GM23338 (cell line): ENCODE measurements around the gene NRAS. TPM values are rescaled to one million over a fixed set of nuclear protein-coding genes. Genes with fewer than 3 reads are reported as not detected.

ENCODE experiments used
- ATAC-seq: fragments of 200-7000 bp; cut with Tn5 transposase; 3 replicates; pipeline ENCODE4 v1.9.1; 2020
- DNase-seq: peaks from one replicate; pipeline ENCODE4 v3.0.0-alpha.2; 2015; ENCODE audit warnings: low spot score
- H2AFZ ChIP-seq: fragments of 200-600 bp; sonication (generic); 2 replicates; pipeline ENCODE4 v1.8.0; 2016; ENCODE audit warnings: antibody characterized with exemption, mild to moderate bottlenecking, moderate library complexity
- H3F3A ChIP-seq: fragments of 200-600 bp; sonication (generic); replicated peaks from 2 replicates; pipeline ENCODE4 v1.8.0; 2017; ENCODE audit warnings: antibody characterized with exemption, mixed run types, low read depth
- H3K27ac ChIP-seq: fragments of 200-600 bp; sonication (generic); 2 replicates; pipeline ENCODE4 v1.6.1; 2016; ENCODE audit warnings: low read depth
- H3K27me3 ChIP-seq: fragments of 200-600 bp; sonication (generic); 2 replicates; pipeline ENCODE4 v1.8.0; 2016; ENCODE audit warnings: mild to moderate bottlenecking, mixed run types, moderate library complexity; ENCODE audit not compliant: insufficient read depth
- H3K36me3 ChIP-seq: fragments of 200-600 bp; sonication (generic); 2 replicates; pipeline ENCODE4 v1.8.0; 2016; ENCODE audit warnings: mild to moderate bottlenecking; ENCODE audit not compliant: insufficient read depth
- H3K4me1 ChIP-seq: fragments of 200-600 bp; sonication (generic); 2 replicates; pipeline ENCODE4 v1.8.0; 2016; ENCODE audit warnings: mild to moderate bottlenecking, moderate library complexity; ENCODE audit not compliant: insufficient read depth
- H3K4me2 ChIP-seq: fragments of 200-600 bp; sonication (generic); 2 replicates; pipeline ENCODE4 v1.7.1; 2017; ENCODE audit warnings: mixed run types
- H3K4me3 ChIP-seq: fragments of 200-600 bp; sonication (generic); 2 replicates; pipeline ENCODE4 v1.6.1; 2016; ENCODE audit warnings: mixed run types
- H3K79me2 ChIP-seq: fragments of 200-600 bp; sonication (generic); replicated peaks from 2 replicates; pipeline ENCODE4 v1.8.0; 2017; ENCODE audit warnings: mild to moderate bottlenecking; ENCODE audit not compliant: insufficient read depth
- H3K9me2 ChIP-seq: fragments of 200-600 bp; sonication (generic); 2 replicates; pipeline ENCODE4 v1.8.0; 2017; ENCODE audit not compliant: insufficient read depth
- H4K20me1 ChIP-seq: fragments of 200-600 bp; sonication (generic); replicated peaks from 2 replicates; pipeline ENCODE4 v1.8.0; 2017; ENCODE audit warnings: mild to moderate bottlenecking; ENCODE audit not compliant: insufficient read depth
- H3K27ac Mint-ChIP-seq: 2 replicates; pipeline ENCODE4 v1.8.0; 2020; ENCODE audit warnings: inconsistent platforms, mild to moderate bottlenecking, moderate library complexity, mixed read lengths
- H3K27me3 Mint-ChIP-seq: 3 replicates; pipeline ENCODE4 v1.8.0; 2022; ENCODE audit warnings: low read depth, mild to moderate bottlenecking, moderate library complexity, mixed read lengths, inconsistent platforms; ENCODE audit not compliant: insufficient read depth, poor library complexity
- H3K36me3 Mint-ChIP-seq: 3 replicates; pipeline ENCODE4 v1.8.0; 2021; ENCODE audit warnings: low read depth, mild to moderate bottlenecking, inconsistent platforms, moderate library complexity, mixed read lengths
- H3K4me1 Mint-ChIP-seq: 3 replicates; pipeline ENCODE4 v1.8.0; 2020; ENCODE audit warnings: mild to moderate bottlenecking, inconsistent platforms, mixed read lengths
- H3K4me3 Mint-ChIP-seq: 3 replicates; pipeline ENCODE4 v1.8.0; 2021; ENCODE audit warnings: moderate library complexity, mild to moderate bottlenecking, inconsistent platforms, mixed read lengths
- H3K9me3 Mint-ChIP-seq: 3 replicates; pipeline ENCODE4 v1.8.0; 2020; ENCODE audit warnings: moderate library complexity, mild to moderate bottlenecking, inconsistent platforms, mixed read lengths
- CREB1 ChIP-seq: fragments of 250-450 bp; sonication (Bioruptor Pico); IDR thresholded peaks from 2 replicates; pipeline ENCODE4 v1.5.0; 2020; ENCODE audit warnings: low read depth, mild to moderate bottlenecking, moderate library complexity
- EZH2 ChIP-seq: fragments of 200-600 bp; sonication (generic); IDR thresholded peaks from one replicate; pipeline ENCODE4 v1.8.0; 2017; ENCODE audit warnings: antibody characterized with exemption, mild to moderate bottlenecking, low read depth; ENCODE audit not compliant: unreplicated experiment
- EZH2phosphoT487 ChIP-seq: fragments of 200-600 bp; sonication (generic); IDR thresholded peaks from one replicate; pipeline ENCODE4 v1.8.1; 2018; ENCODE audit warnings: antibody characterized with exemption; ENCODE audit not compliant: unreplicated experiment
- JUNB ChIP-seq: IDR thresholded peaks from one replicate; pipeline ENCODE4 v1.6.1; 2016; ENCODE audit warnings: antibody characterized with exemption; ENCODE audit not compliant: unreplicated experiment
- NANOG ChIP-seq: IDR thresholded peaks from 2 replicates; pipeline ENCODE4 v1.6.1; 2016; ENCODE audit warnings: antibody characterized with exemption, borderline replicate concordance
- POLR2AphosphoS5 ChIP-seq: IDR thresholded peaks from 2 replicates; pipeline ENCODE4 v1.6.1; 2016; ENCODE audit warnings: antibody characterized with exemption, low read depth
- STAT1 ChIP-seq: IDR thresholded peaks from one replicate; pipeline ENCODE4 v1.6.1; 2016; ENCODE audit warnings: antibody characterized with exemption; ENCODE audit not compliant: unreplicated experiment
- ZNF114 ChIP-seq: fragments of 250-450 bp; sonication (Bioruptor Pico); IDR thresholded peaks from 2 replicates; pipeline ENCODE4 v1.5.0; 2020; ENCODE audit warnings: mild to moderate bottlenecking, moderate library complexity
- ZNF331 ChIP-seq: fragments of 250-450 bp; sonication (Bioruptor Pico); IDR thresholded peaks from 2 replicates; pipeline ENCODE4 v1.5.0; 2020; ENCODE audit warnings: low read depth, mild to moderate bottlenecking, moderate library complexity
- polyA plus RNA-seq: library from polyadenylated mRNA; unstranded; fragments of >200 nt; fragmentation: Nextera tagmentation; extraction: Ambion mirVana; gene quantifications from 2 replicates; pipeline ENCODE4 v1.2.1, GENCODE V29; 2016
- total RNA-seq: library from RNA; depleted of rRNA; stranded (reverse); fragments of >200 nt; shearing (Covaris generic); gene quantifications from 2 replicates; pipeline ENCODE4 v1.2.3, GENCODE V29; 2014
- TF ChIP-seq, protein P1 (sequence below): IDR thresholded peaks from one replicate; pipeline ENCODE4 v1.6.1; 2018; ENCODE audit warnings: antibody characterized with exemption; ENCODE audit not compliant: unreplicated experiment
- TF ChIP-seq, protein P2 (sequence below), 2 experiments: fragments of 200-600 bp in 1 of 2; sonication (generic) in 1 of 2; conservative IDR thresholded peaks; 2 replicates each; pipeline versions ENCODE4 v1.5.1 to v1.6.1; 2016 to 2017; ENCODE audit warnings: antibody characterized with exemption in 2 of 2, low read depth in 2 of 2, mild to moderate bottlenecking in 2 of 2, moderate library complexity in 1 of 2
- TF ChIP-seq, protein P3 (sequence below): IDR thresholded peaks from 2 replicates; pipeline ENCODE4 v1.6.1; 2016; ENCODE audit warnings: antibody characterized with exemption
- TF ChIP-seq, protein P4 (sequence below): fragments of 250-450 bp; sonication (Bioruptor Pico); IDR thresholded peaks from 2 replicates; pipeline ENCODE4 v1.5.0; 2020; ENCODE audit warnings: mild to moderate bottlenecking, moderate library complexity

The NRAS gene
- total and polyA plus RNA-seq, 2 experiments from 2014 or later: 22.3 to 83.2 TPM

DNA sequence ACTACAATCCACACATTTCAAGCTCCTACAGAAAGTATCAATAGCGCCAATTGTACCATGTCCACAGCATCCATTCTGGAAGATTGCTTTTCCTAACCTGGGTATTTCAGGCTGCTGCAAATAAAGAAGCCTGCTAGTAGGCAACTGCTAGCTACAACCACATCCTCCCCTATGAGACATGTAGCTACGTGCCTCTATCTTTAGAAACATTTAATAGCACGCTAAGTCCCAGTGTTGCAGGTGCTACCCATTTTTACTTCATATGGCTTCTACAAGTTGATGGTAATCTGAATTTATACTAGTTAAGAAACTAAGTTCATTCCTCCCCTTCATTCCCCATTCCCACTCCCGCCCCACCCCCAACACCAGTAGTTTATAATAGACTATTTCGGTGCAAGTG, 13.8 kb downstream of the NRAS start:
- Mint-ChIP-seq H3K9me3 (no peaks in the 10 kb centered on the region), H3K27ac (no peak overlapping the region), H3K4me3 (no peak overlapping the region), H3K27me3 (peaks cover 2% of the 10 kb centered on the region), H3K4me1 (no peaks in the 10 kb centered on the region), H3K36me3 (peaks cover 12% of the 10 kb centered on the region)
- Histone ChIP-seq H3F3A (no peaks in the 10 kb centered on the region), H3K4me1 (no peaks in the 10 kb centered on the region), H3K9me2 (no peaks in the 10 kb centered on the region), H3K4me3 (no peak overlapping the region), H3K27me3 (no peaks in the 10 kb centered on the region), H3K4me2 (no peak overlapping the region), H2AFZ (no peak overlapping the region), H3K36me3 (peaks cover 11% of the 10 kb centered on the region), H4K20me1 (no peaks in the 10 kb centered on the region), H3K79me2 (no peaks in the 10 kb centered on the region), H3K27ac (no peak overlapping the region)
- TF ChIP-seq CREB1: no peak
- TF ChIP-seq, protein P1, sequence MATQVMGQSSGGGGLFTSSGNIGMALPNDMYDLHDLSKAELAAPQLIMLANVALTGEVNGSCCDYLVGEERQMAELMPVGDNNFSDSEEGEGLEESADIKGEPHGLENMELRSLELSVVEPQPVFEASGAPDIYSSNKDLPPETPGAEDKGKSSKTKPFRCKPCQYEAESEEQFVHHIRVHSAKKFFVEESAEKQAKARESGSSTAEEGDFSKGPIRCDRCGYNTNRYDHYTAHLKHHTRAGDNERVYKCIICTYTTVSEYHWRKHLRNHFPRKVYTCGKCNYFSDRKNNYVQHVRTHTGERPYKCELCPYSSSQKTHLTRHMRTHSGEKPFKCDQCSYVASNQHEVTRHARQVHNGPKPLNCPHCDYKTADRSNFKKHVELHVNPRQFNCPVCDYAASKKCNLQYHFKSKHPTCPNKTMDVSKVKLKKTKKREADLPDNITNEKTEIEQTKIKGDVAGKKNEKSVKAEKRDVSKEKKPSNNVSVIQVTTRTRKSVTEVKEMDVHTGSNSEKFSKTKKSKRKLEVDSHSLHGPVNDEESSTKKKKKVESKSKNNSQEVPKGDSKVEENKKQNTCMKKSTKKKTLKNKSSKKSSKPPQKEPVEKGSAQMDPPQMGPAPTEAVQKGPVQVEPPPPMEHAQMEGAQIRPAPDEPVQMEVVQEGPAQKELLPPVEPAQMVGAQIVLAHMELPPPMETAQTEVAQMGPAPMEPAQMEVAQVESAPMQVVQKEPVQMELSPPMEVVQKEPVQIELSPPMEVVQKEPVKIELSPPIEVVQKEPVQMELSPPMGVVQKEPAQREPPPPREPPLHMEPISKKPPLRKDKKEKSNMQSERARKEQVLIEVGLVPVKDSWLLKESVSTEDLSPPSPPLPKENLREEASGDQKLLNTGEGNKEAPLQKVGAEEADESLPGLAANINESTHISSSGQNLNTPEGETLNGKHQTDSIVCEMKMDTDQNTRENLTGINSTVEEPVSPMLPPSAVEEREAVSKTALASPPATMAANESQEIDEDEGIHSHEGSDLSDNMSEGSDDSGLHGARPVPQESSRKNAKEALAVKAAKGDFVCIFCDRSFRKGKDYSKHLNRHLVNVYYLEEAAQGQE: no peak
- no peak for TF ChIP-seq ZNF331
- no peak for TF ChIP-seq POLR2AphosphoS5
- no peak for TF ChIP-seq NANOG
- TF ChIP-seq, protein P2, sequence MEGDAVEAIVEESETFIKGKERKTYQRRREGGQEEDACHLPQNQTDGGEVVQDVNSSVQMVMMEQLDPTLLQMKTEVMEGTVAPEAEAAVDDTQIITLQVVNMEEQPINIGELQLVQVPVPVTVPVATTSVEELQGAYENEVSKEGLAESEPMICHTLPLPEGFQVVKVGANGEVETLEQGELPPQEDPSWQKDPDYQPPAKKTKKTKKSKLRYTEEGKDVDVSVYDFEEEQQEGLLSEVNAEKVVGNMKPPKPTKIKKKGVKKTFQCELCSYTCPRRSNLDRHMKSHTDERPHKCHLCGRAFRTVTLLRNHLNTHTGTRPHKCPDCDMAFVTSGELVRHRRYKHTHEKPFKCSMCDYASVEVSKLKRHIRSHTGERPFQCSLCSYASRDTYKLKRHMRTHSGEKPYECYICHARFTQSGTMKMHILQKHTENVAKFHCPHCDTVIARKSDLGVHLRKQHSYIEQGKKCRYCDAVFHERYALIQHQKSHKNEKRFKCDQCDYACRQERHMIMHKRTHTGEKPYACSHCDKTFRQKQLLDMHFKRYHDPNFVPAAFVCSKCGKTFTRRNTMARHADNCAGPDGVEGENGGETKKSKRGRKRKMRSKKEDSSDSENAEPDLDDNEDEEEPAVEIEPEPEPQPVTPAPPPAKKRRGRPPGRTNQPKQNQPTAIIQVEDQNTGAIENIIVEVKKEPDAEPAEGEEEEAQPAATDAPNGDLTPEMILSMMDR (conservative IDR thresholded peaks at IDR 0.05; ENCODE audit: low read depth in 2 of 2): no peak
- TF ChIP-seq, protein P3, sequence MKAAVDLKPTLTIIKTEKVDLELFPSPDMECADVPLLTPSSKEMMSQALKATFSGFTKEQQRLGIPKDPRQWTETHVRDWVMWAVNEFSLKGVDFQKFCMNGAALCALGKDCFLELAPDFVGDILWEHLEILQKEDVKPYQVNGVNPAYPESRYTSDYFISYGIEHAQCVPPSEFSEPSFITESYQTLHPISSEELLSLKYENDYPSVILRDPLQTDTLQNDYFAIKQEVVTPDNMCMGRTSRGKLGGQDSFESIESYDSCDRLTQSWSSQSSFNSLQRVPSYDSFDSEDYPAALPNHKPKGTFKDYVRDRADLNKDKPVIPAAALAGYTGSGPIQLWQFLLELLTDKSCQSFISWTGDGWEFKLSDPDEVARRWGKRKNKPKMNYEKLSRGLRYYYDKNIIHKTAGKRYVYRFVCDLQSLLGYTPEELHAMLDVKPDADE: no peak
- no peak for TF ChIP-seq STAT1
- TF ChIP-seq, protein P4, sequence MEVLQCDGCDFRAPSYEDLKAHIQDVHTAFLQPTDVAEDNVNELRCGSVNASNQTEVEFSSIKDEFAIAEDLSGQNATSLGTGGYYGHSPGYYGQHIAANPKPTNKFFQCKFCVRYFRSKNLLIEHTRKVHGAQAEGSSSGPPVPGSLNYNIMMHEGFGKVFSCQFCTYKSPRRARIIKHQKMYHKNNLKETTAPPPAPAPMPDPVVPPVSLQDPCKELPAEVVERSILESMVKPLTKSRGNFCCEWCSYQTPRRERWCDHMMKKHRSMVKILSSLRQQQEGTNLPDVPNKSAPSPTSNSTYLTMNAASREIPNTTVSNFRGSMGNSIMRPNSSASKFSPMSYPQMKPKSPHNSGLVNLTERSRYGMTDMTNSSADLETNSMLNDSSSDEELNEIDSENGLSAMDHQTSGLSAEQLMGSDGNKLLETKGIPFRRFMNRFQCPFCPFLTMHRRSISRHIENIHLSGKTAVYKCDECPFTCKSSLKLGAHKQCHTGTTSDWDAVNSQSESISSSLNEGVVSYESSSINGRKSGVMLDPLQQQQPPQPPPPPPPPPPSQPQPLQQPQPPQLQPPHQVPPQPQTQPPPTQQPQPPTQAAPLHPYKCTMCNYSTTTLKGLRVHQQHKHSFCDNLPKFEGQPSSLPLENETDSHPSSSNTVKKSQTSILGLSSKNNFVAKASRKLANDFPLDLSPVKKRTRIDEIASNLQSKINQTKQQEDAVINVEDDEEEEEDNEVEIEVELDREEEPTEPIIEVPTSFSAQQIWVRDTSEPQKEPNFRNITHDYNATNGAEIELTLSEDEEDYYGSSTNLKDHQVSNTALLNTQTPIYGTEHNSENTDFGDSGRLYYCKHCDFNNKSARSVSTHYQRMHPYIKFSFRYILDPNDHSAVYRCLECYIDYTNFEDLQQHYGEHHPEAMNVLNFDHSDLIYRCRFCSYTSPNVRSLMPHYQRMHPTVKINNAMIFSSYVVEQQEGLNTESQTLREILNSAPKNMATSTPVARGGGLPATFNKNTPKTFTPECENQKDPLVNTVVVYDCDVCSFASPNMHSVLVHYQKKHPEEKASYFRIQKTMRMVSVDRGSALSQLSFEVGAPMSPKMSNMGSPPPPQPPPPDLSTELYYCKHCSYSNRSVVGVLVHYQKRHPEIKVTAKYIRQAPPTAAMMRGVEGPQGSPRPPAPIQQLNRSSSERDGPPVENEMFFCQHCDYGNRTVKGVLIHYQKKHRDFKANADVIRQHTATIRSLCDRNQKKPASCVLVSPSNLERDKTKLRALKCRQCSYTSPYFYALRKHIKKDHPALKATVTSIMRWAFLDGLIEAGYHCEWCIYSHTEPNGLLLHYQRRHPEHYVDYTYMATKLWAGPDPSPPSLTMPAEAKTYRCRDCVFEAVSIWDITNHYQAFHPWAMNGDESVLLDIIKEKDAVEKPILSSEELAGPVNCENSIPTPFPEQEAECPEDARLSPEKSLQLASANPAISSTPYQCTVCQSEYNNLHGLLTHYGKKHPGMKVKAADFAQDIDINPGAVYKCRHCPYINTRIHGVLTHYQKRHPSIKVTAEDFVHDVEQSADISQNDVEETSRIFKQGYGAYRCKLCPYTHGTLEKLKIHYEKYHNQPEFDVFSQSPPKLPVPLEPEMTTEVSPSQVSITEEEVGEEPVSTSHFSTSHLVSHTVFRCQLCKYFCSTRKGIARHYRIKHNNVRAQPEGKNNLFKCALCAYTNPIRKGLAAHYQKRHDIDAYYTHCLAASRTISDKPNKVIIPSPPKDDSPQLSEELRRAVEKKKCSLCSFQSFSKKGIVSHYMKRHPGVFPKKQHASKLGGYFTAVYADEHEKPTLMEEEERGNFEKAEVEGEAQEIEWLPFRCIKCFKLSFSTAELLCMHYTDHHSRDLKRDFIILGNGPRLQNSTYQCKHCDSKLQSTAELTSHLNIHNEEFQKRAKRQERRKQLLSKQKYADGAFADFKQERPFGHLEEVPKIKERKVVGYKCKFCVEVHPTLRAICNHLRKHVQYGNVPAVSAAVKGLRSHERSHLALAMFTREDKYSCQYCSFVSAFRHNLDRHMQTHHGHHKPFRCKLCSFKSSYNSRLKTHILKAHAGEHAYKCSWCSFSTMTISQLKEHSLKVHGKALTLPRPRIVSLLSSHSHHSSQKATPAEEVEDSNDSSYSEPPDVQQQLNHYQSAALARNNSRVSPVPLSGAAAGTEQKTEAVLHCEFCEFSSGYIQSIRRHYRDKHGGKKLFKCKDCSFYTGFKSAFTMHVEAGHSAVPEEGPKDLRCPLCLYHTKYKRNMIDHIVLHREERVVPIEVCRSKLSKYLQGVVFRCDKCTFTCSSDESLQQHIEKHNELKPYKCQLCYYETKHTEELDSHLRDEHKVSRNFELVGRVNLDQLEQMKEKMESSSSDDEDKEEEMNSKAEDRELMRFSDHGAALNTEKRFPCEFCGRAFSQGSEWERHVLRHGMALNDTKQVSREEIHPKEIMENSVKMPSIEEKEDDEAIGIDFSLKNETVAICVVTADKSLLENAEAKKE (CRISPR knock-in tag): no peak
- no peak for TF ChIP-seq EZH2phosphoT487
- no peak for TF ChIP-seq EZH2
- no peak for TF ChIP-seq JUNB
- no peak for TF ChIP-seq ZNF114 (CRISPR knock-in tag)
- ATAC-seq (no peak), DNase-seq (no peak)
